Loucy (cell line): ENCODE results near the gene DLGAP4.

Experiments
- H2AFZ ChIP-seq: fragments of 200-600 bp; sonication (generic); 2 replicates; pipeline ENCODE4 v1.6.0; 2016; ENCODE audit warnings: antibody characterized with exemption, mild to moderate bottlenecking, low read length, moderate library complexity
- H3F3A ChIP-seq: fragments of 200-600 bp; 2 replicates; pipeline ENCODE4 v1.6.0; 2016; ENCODE audit warnings: antibody characterized with exemption, low read depth, mild to moderate bottlenecking
- H3K27me3 ChIP-seq: fragments of 200-600 bp; sonication (generic); 2 replicates; pipeline ENCODE4 v1.6.1; 2014; ENCODE audit warnings: low read length, mild to moderate bottlenecking; ENCODE audit not compliant: insufficient read depth, poor library complexity, severe bottlenecking
- H3K36me3 ChIP-seq: fragments of 200-600 bp; sonication (generic); 2 replicates; pipeline ENCODE4 v1.6.1; 2016; ENCODE audit warnings: low read length; ENCODE audit not compliant: insufficient read depth
- H3K4me1 ChIP-seq: fragments of 200-600 bp; sonication (generic); 2 replicates; pipeline ENCODE4 v1.5.1; 2014; ENCODE audit warnings: low read length, mild to moderate bottlenecking; ENCODE audit not compliant: insufficient read depth, poor library complexity, severe bottlenecking
- H3K4me2 ChIP-seq: fragments of 200-600 bp; sonication (generic); 2 replicates; pipeline ENCODE4 v1.6.0; 2014; ENCODE audit warnings: antibody characterized with exemption, low read length, low read depth, mild to moderate bottlenecking; ENCODE audit not compliant: poor library complexity, severe bottlenecking
- H3K4me3 ChIP-seq: fragments of 200-600 bp; sonication (generic); 2 replicates; pipeline ENCODE4 v1.5.1; 2014; ENCODE audit warnings: low read length, mild to moderate bottlenecking, mixed read lengths; ENCODE audit not compliant: poor library complexity, severe bottlenecking
- H3K79me2 ChIP-seq: fragments of 200-600 bp; sonication (generic); 2 replicates; pipeline ENCODE4 v1.6.1; 2014; ENCODE audit warnings: low read length; ENCODE audit not compliant: insufficient read depth
- H3K9ac ChIP-seq: fragments of 200-600 bp; sonication (generic); 2 replicates; pipeline ENCODE4 v1.6.0; 2014; ENCODE audit warnings: mild to moderate bottlenecking, low read depth, low read length, moderate library complexity; ENCODE audit not compliant: poor library complexity, severe bottlenecking
- H3K9me2 ChIP-seq: fragments of 200-600 bp; sonication (generic); replicated peaks from 2 replicates; pipeline ENCODE4 v1.6.1; 2016; ENCODE audit warnings: low read depth, low read length, mixed read lengths
- H3K9me3 ChIP-seq: fragments of 200-600 bp; sonication (generic); 2 replicates; pipeline ENCODE4 v1.6.1; 2014; ENCODE audit warnings: mild to moderate bottlenecking, antibody characterized with exemption, low read length, low read depth; ENCODE audit not compliant: insufficient read depth
- H4K20me1 ChIP-seq: fragments of 200-600 bp; sonication (generic); 2 replicates; pipeline ENCODE4 v1.6.0; 2014; ENCODE audit warnings: antibody characterized with exemption, low read length, mild to moderate bottlenecking; ENCODE audit not compliant: insufficient read depth, poor library complexity, severe bottlenecking
- EZH2phosphoT487 ChIP-seq: fragments of 200-600 bp; IDR thresholded peaks from 2 replicates; pipeline ENCODE4 v1.6.1; 2018; ENCODE audit warnings: antibody characterized with exemption, mild to moderate bottlenecking, moderate library complexity, borderline replicate concordance
- TF ChIP-seq, protein P1 (sequence below): fragments of 200-600 bp; sonication (generic); conservative IDR thresholded peaks from 2 replicates; pipeline ENCODE4 v1.5.1; 2014; ENCODE audit warnings: mild to moderate bottlenecking, antibody characterized with exemption, low read length

Gene DLGAP4

GRCh38 chr20:36548006-36548315, 241.8 kb downstream of the DLGAP4 start:
- no peak overlapping the region for H3K4me3 ChIP-seq
- no peaks in the 10 kb centered on the region for H3K9me2 ChIP-seq
- TF ChIP-seq, protein P1, sequence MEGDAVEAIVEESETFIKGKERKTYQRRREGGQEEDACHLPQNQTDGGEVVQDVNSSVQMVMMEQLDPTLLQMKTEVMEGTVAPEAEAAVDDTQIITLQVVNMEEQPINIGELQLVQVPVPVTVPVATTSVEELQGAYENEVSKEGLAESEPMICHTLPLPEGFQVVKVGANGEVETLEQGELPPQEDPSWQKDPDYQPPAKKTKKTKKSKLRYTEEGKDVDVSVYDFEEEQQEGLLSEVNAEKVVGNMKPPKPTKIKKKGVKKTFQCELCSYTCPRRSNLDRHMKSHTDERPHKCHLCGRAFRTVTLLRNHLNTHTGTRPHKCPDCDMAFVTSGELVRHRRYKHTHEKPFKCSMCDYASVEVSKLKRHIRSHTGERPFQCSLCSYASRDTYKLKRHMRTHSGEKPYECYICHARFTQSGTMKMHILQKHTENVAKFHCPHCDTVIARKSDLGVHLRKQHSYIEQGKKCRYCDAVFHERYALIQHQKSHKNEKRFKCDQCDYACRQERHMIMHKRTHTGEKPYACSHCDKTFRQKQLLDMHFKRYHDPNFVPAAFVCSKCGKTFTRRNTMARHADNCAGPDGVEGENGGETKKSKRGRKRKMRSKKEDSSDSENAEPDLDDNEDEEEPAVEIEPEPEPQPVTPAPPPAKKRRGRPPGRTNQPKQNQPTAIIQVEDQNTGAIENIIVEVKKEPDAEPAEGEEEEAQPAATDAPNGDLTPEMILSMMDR = peak; percentile 39
- TF ChIP-seq EZH2phosphoT487 = no peak
- no peaks in the 10 kb centered on the region for H4K20me1 ChIP-seq
- H3K9ac ChIP-seq = no peak overlapping the region
- H3K27me3 ChIP-seq = no peaks in the 10 kb centered on the region
- no peaks in the 10 kb centered on the region for H3K9me3 ChIP-seq
- no peaks in the 10 kb centered on the region for H3K36me3 ChIP-seq
- no peaks in the 10 kb centered on the region for H3K4me1 ChIP-seq
- H3K79me2 ChIP-seq = no peaks in the 10 kb centered on the region
- no peaks in the 10 kb centered on the region for H3F3A ChIP-seq
- no peak overlapping the region for H3K4me2 ChIP-seq
- no peak overlapping the region for H2AFZ ChIP-seq

- no peaks in the 10 kb centered on the region for H3K4me1 ChIP-seq
- H3K4me3 ChIP-seq = no peak overlapping the region
- H2AFZ ChIP-seq = no peak overlapping the region
- H3K9me3 ChIP-seq = no peaks in the 10 kb centered on the region
- H3K27me3 ChIP-seq = no peaks in the 10 kb centered on the region
- H4K20me1 ChIP-seq = no peaks in the 10 kb centered on the region
- H3K79me2 ChIP-seq = no peaks in the 10 kb centered on the region
- H3K9me2 ChIP-seq = no peaks in the 10 kb centered on the region
- no peaks in the 10 kb centered on the region for H3F3A ChIP-seq
- H3K9ac ChIP-seq = no peak overlapping the region
- no peak for TF ChIP-seq EZH2phosphoT487
- TF ChIP-seq, protein P1 = no peak
- no peak overlapping the region for H3K4me2 ChIP-seq
- no peaks in the 10 kb centered on the region for H3K36me3 ChIP-seq
Measured at GRCh38 chr20:36548704-36549627, 242.8 kb downstream of the DLGAP4 start.

DNA sequence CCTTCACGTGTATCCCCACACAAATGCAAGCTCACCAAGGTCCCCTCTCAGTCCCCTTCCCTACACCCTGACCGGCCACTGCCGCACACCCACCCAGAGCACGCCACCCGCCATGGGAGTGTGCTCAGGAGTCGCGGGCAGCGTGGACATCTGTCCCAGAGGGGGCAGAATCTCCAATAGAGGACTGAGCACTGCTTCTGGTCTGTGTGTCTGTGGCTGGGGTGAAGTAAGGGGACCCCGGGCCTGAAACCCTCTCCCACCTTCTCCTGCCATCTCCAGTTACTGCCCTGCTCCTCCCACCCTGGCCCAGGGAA, 243.4 kb downstream of the DLGAP4 start:
- no peak for TF ChIP-seq EZH2phosphoT487
- TF ChIP-seq, protein P1 = no peak
- H3K27me3 ChIP-seq = no peaks in the 10 kb centered on the region

More for the DNA sequence above, 243.4 kb downstream of the DLGAP4 start:
- no peak overlapping the region for H3K4me2 ChIP-seq
- H3K4me1 ChIP-seq = no peaks in the 10 kb centered on the region
- no peak overlapping the region for H2AFZ ChIP-seq
- H3K9ac ChIP-seq = no peak overlapping the region
- no peaks in the 10 kb centered on the region for H3K79me2 ChIP-seq
- H3F3A ChIP-seq = no peaks in the 10 kb centered on the region
- no peak overlapping the region for H3K4me3 ChIP-seq
- no peaks in the 10 kb centered on the region for H3K9me2 ChIP-seq
- no peaks in the 10 kb centered on the region for H3K9me3 ChIP-seq
- no peaks in the 10 kb centered on the region for H4K20me1 ChIP-seq
- no peaks in the 10 kb centered on the region for H3K36me3 ChIP-seq
